Keratinocyte (primary cell): ENCODE data around the gene MYH13.
"Not testable (repeated sequence)": the region's sequence is repeated elsewhere in the genome, so short reads cannot be mapped to it uniquely, and the experiment has no call there.

Experiments used
- EZH2 ChIP-seq: IDR thresholded peaks from one replicate; pipeline ENCODE4 v1.6.1; 2012; ENCODE audit warnings: inconsistent platforms, mild to moderate bottlenecking, low read length, moderate library complexity
- TF ChIP-seq, protein P1 (sequence below), 3 experiments: IDR thresholded peaks in 1 of 3; conservative IDR thresholded peaks in 1 of 3; optimal IDR thresholded peaks in 1 of 3; 2 replicates in 2 of 3; 3 replicates in 1 of 3; pipeline versions ENCODE3 to v1.5.1; 2011; ENCODE audit warnings: low read length in 3 of 3, mild to moderate bottlenecking in 3 of 3, moderate library complexity in 2 of 3, control low read depth in 1 of 3, inconsistent platforms in 1 of 3; ENCODE audit not compliant: insufficient read depth in 2 of 3; ENCODE audit errors: extremely low read depth in 1 of 3

DNA sequence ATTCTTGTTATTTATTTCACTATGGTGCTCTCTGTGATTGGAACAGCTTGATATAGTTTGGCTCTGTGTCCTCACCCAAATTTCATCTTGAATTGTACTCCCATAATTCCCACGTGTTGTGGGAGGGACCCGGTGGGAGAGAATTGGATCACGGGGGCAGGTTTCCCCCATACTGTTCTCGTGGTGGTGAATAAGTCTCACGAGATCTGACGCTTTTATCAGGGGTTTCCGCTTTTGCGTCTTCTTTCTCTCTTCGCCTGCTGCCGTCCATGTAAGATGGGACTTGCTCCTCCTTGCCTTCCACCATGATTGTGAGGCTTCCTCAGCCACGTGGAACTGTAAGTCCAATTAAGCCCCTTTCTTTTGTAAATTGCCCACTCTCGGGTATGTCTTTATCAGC lies 81.2 kb downstream of the MYH13 start:
- TF ChIP-seq, protein P1, sequence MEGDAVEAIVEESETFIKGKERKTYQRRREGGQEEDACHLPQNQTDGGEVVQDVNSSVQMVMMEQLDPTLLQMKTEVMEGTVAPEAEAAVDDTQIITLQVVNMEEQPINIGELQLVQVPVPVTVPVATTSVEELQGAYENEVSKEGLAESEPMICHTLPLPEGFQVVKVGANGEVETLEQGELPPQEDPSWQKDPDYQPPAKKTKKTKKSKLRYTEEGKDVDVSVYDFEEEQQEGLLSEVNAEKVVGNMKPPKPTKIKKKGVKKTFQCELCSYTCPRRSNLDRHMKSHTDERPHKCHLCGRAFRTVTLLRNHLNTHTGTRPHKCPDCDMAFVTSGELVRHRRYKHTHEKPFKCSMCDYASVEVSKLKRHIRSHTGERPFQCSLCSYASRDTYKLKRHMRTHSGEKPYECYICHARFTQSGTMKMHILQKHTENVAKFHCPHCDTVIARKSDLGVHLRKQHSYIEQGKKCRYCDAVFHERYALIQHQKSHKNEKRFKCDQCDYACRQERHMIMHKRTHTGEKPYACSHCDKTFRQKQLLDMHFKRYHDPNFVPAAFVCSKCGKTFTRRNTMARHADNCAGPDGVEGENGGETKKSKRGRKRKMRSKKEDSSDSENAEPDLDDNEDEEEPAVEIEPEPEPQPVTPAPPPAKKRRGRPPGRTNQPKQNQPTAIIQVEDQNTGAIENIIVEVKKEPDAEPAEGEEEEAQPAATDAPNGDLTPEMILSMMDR (optimal IDR thresholded peaks at IDR 0.05 in 1 of 3, IDR thresholded peaks at IDR 0.05 in 1 of 3, conservative IDR thresholded peaks at IDR 0.05 in 1 of 3; ENCODE audit: extremely low read depth in 1 of 3, insufficient read depth in 2 of 3, low read length in 3 of 3) = not testable (repeated sequence)
- not testable (repeated sequence) for TF ChIP-seq EZH2
